NCI-H1417 (cell line): Measurements from ENCODE around the gene IL1RAPL2.
"Not testable (repeated sequence)": the region's sequence is repeated elsewhere in the genome, so short reads cannot be mapped to it uniquely, and the experiment has no call there.

Experiments used
- DNase-seq, 3 experiments: peaks; one replicate each; lab custom pipeline; 2025; lab: John Stamatoyannopoulos, UW

The IL1RAPL2 gene

DNA sequence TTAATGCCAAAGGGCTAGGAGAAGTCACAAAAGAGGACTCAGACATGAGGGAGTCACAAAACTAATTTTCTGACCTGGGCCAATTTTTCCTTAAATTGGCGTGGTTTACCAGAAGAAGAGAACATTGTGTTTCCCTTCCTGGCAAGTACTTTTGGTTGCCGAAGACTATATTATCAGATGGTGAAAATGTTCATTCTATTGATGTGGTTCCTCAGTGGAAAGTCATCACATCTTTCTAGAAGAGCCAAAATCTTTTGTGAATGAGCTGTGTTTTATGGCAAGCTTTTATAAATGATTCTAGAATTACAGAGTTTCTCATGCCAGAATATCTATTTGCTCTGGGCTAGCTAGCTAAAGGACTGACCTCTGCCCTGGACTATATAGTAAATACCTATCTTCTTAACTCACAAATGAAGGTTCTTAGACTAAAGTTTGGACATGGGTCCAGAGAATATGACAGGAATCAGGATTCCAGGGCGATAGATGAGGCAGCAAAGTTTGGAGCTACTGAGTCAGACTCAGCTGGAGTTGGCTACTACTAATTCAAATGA, 288.9 kb downstream of the IL1RAPL2 start:
- no peak for DNase-seq

DNA sequence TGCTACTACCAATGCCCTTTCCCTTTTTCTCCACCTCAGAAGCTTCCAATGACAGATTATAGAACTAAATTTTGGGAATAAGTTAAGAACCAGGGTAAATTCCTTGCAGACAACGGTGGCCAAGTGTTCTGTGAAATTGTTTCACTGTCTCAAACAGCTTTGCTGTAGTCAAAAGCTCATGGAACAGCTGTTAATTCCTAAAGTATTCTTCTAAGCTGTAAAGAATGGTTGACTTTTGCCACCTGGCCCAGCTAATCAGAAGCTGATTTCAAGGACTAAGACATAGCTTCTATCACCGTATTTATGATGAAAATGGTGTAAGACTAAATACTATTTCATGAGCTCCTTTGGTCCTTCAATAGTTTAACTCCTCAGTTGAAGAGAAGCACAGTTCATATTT, 297.5 kb downstream of the IL1RAPL2 start:
- no peak for DNase-seq

DNA sequence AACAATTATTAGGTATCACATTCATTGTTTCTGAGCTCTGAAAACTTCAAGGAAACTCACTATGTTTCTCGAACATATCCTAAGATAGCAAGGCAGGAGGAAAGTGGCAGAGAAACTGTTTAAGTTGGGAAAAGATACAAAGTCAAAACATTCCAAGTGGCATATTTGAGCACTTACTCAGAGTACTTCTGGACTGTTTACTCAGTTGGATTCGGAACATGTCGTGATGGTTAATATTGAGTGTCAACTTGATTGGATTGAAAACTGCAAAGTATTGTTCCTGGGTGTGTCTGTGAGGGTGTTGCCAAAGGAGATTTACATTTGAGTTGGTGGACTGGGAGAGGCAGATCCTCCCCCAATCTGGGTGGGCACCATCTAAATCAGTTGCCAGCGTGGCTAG, 298.3 kb downstream of the IL1RAPL2 start:
- no peak for DNase-seq

DNA sequence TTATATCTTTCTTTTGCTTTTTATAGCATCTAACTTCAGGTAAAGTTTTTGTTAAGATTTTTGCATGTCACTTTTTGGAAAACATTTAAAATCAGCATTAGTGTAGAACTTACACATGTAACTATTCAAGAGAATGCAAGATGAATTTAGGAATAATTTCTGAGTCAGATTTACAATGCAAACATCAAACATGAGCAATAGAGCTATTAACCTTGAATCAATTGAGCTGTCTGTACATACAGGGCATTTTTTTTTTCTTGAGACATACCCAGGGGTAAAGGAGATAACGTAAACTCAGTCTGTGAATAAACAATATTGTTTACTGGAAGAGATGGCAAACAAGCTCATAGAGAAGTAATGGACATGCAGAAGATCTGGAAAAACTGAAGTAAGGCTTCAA, 311.5 kb downstream of the IL1RAPL2 start:
- DNase-seq, result no peak

DNA sequence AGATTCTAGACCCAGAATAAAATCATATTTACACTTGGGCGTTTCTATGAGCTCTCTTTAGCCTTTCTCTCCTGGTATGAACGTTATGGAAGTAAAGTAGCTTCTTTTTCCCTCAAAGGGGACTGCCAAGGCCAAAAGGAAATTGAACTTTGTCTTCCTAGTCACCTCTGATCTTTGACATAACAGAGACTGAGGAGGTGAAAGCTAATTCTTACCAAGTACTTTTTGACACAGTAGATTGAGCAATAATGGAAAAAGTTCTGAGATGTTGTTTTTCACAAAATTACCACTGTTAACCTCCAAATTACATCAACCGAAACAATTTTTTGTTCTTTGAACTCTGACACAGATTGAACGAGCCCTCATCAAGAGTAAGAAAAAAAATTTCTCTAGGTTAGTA, 336.1 kb downstream of the IL1RAPL2 start:
- no peak for DNase-seq

DNA sequence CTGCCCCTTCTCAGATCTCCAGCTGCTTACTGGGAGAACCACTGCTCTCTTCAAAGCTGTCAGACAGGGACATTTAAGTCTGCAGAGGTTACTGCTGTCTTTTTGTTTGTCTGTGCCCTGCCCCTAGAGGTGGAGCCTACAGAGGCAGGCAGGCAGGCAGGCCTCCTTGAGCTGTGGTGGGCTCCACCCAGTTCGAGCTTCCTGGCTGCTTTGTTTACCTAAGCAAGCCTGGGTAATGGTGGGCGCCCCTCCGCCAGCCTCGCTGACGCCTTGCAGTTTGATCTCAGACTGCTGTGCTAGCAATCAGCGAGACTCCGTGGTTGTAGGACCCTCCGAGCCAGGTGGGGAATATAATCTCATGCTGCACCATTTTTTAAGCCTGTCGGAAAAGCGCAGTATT, 343.7 kb downstream of the IL1RAPL2 start:
- peak in 1 of 3 experiments; percentile 31 for DNase-seq

DNA sequence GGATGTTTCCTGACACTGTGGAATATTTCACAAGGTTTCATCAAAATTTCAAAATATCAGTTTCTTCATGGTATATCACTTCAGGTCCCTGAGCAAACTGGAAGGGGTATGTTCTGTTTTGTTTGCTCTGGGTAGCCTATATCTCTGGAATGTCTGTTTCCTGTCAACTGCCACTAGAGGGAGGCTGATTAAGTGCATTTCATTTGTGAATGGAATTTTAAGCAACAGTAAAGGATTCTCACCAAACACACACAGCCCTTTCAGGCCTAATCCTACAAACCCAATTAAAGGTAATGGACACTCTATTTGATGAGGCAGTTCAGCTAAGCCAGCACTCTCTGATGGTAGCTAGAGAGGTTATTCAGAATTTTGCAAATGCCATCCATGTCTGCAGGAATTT, 347.3 kb downstream of the IL1RAPL2 start:
- peak in 1 of 3 experiments; percentile 24 for DNase-seq

DNA sequence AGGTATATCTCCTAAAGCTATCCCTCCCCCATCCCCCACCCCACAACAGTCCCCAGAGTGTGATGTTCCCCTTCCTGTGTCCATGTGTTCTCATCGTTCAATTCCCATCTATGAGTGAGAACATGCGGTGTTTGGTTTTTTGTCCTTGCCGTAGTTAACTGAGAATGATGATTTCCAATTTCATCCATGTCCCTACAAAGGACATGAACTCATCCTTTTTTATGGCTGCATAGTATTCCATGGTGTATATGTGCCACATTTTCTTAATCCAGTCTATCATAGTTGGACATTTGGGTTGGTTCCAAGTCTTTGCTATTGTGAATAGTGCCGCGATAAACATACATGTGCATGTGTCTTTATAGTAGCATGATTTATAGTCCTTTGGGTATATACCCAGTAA, 348.7 kb downstream of the IL1RAPL2 start:
- DNase-seq, result not testable (repeated sequence)

DNA sequence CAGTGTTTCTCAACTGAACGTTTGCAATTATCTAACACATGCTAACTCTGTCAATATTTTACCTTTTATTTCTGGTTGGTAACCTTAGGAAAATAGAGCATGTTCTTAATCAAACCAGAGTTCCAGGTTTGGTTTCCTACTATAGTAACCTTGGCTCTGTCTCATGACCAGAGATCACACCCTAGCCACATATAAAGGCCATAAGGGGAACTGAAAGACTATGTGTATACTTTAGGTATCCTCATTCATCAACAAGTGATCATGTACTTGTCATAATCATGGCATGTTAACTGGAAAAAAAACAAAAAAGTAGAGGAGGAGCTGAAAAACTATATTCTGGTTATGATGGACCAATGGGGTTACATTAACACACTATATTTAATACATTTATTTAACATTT, 352.1 kb downstream of the IL1RAPL2 start:
- no peak for DNase-seq

DNA sequence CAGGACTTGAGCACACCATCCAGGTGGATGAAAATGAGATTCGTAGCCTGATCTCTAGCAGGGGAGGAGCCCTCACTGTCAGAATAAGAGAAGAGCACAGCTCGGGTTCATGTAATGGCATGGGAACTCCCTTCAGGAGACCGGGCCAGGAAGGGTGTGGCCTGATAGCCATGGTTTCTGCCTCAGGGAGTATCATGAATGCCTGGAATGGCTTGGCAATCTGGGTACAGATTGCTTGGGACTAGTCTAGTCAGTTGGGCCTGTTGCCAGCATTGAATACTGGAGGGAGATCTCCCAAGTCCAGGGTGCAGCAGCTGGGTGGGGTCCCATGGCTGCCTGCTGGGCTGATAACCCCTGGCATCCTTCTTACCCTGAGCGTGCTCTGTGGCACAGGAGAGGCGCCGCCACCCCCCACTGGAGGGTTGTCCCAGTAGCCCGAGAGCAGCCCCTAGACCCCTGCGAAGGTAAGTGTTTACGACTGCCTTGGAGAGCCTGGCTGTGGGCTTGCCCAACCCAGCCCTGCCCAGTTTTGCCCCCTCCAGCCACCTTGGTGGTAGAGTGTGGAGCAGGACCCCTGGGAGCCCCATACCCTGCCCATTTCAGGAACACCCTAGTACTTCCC, 355.7 kb downstream of the IL1RAPL2 start:
- DNase-seq, result no peak

DNA sequence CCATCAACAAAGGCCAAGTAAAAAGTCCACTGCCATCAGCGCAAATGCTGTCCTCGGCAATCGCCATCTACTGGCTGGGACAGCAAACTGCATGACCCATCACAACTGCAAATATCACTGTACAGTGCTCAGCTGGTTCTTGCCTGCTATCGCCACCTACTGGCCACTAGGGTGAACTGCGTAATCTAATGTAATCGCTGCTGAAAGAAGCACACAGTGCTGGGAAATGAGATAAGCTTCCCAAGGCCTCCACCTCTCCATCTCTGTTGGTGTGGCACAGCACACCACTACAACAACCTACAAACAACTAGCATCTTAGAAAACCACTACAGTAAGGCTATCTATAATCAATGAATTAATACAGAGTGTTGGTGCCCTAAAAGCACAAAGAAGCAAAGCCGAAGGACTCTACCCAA, 356.2 kb downstream of the IL1RAPL2 start:
- peak; percentile 58 to 81 (median 66) for DNase-seq

DNA sequence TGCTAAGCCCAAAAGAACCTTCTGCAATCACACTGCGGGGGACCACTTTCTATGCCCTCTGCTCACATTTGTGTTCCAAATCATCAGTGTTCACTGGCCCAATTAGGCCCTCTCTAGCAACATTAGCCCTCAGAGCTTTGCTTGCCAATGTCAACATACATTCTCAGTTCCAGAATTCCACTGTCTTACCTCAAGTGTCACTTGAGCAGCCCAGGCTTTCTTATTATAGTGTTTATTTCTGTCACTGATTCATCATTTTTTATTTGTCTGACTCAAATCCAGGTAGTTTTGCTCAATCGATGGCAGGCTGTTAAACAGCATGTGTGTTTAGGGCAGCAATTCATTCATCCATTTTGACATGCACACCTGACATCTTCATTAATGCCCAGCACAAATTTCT, 363.3 kb downstream of the IL1RAPL2 start:
- peak in 1 of 3 experiments; percentile 39 for DNase-seq

DNA sequence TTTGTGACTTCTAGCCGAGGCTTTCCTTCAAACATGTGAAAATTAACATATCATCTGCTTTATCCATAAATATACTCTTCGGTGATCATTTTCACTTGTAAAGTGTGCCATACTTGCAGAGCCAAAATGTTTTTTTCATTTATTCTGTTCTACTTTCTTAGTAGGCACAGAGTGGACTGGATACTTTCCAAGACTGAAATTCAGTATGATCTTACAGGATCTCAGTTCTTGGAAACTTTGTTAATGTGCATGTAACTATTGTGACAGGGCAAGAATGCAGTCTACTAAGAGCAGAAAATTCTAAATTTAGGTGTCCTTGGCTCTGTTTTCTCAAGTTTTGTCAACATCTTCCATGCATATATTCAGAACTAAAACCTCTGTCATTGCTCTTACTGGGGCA, 369.6 kb downstream of the IL1RAPL2 start:
- DNase-seq, result no peak

DNA sequence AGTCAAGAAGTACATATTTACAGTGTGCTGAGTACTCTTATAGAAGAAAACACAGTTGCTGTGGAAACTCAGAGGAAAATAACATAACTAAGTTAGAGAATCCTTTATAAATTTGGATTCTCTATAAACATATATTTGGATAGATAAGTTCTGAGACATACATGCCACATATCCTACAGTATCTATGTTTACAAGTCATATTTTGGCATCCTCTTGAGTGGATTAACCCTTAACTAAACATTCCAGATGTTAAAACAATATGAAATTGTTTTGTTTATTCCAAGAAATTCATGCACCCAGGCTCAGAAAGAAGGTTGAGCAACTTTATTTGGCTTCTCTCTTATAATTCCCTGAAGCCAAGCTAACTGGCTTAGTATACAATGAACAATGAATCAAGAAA, 387.3 kb downstream of the IL1RAPL2 start:
- DNase-seq, result no peak

DNA sequence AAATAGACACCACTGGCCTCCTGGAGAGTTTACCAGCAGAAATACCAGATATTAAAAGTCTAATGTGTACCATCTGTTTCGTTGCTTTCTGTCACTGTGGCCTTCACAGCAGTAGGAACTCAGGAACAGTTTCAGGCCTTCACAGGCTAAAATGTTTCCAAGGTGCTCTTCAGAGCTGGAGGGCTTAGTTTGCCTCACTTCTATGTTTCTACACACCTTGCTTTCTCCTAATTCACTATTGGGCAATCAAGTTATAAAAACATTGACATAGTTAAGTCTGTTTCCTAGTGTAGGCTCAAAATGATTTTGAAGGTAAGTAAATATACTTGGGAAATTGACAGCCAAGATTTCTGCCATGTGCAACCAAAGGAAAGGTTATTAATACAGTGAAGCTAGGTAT, 395.9 kb downstream of the IL1RAPL2 start:
- no peak for DNase-seq

DNA sequence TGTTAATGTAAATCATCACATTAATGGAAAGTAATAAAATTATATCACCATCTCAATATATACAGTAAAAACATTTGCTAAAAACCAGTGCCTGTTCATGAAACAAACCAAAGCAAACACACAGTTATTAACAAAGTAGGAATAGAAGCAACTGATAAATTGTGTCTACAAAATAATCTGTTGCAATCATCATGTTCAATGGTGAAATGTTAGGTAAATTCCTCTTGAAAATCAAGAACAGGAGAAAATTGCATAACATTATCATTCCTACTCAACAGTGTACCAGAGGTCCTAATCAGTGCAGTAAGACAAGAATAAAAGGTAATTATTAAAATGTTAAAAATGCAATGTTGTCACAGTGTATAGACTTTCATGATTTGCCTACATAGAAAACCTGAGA, 402.2 kb downstream of the IL1RAPL2 start:
- DNase-seq, result no peak

DNA sequence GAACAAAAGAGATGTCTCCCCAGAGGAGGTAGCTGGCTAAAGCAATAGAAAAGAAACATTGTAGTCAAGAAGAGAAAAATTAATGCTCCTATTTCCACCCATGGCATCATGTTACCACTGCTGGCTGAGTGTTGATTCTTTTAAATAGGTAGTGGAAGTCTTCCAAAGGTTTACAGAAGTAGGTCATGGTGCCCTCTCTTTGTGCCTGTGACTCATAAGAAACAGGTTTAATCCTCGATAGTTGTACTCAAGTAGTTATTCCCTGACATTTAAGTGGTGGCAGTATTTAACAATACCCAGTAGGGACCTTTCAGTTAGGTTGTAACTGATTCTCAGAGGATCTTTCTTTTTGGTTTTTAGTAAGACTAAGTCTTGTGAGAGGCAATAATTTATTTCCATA, 406.7 kb downstream of the IL1RAPL2 start:
- no peak for DNase-seq

DNA sequence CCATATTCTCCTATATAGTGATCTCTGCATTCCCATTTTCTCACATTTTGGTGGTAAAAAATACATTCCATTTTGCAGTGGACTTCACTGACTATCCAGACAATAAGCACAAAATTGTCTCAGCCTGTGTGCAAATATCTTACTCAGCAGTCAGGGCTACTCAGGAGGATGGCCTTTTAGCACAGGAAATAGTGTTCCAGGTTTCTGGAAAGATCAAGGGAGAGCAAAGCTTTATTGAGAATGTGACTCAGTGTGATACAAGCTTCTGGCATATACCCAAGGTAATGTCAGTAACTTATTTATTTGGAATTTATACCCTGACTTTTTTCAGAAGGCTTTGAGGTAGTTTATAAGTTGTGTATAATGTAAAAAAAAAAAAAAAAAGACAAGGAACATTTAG, 421.1 kb downstream of the IL1RAPL2 start:
- DNase-seq, result no peak

DNA sequence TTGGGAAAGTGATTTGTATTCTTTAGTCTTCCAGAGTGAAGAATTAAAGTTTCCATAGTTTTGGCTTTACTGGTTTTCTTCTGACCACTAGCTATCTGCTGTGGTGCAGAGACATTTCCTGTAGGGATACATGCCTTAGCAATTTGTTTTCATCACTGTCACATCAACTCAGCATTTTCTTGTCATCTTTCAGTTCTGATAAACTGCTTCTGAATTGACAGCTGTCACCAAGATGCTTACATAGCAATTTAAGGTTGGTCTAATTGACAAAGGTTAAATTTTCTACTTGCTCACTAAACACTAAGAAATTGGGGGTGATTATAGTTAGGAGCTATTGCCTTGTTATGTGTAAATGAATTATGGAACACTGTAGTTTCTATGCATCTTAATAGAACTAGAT, 422.0 kb downstream of the IL1RAPL2 start:
- no peak for DNase-seq

DNA sequence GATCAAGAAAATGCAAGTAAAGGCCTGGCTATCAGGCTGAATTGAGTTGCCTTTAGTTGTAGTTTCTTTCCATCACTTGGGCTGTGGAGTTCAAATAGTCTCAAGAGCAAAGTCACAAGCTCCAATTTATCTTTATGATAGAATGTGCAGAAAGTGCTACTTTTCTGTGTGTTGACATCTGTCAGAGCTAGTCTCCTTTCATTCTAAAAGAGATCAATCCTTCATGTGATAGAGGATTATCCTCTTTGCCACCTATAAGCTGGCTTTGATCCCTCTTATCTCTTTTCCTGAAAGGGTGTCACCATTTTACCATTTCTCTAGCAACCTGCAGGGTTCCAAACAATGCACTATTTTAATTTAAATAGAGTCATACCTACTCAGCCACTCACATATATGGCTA, 429.5 kb downstream of the IL1RAPL2 start:
- no peak for DNase-seq

DNA sequence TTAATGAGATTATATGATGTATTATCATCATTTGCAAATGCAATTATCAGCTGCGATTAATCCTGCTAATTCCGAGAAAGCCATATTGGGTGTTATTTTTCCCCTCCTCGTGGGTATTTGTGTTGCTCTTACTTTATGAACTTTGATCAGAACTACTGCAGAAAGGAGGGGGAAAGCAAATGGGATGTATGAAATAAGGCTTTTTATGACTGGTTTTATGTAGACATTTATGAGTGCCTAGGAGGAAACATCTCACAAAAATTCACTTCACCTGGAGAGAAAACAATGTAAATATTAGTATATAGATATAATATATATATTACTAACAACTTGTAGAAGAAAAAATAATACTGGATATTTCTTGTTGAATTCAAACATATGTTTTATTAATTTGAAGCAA, 440.1 kb downstream of the IL1RAPL2 start:
- DNase-seq, result no peak

DNA sequence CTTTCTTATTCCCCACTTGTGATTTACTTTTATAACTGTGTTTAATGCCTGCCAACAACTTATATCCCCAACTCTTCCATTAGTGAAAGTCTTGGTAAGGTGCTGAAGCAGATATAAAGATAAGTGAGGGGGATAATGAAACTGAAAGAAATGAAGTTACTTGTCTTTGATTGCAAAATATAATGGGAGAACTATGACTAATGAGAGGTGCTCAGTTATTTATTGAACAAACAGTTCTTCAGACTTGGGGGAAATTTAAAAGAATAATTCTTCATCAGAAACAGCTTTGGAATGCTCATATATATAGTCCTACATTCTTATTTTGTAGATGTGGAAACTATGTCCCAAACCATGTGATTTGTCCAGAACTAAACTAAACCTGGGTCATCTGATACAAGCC, 441.0 kb downstream of the IL1RAPL2 start:
- no peak for DNase-seq

DNA sequence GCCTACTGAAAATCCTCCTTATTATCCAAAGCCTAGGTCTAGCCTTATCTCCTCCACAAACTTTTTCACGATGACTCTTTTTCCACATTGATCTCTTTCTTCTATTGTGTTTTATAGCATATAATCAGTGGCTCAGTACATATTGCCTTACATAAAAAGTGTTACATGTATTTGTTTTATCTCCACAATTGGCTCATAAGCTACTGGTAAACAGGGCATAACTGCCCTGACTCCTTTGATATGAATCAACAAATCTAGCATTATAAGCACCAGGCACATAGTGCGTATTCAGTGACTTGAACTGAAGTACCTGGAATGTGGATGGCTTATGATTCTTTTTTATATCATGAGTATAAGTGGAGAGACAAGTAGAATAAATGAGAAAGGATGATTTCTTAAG, 447.7 kb downstream of the IL1RAPL2 start:
- DNase-seq, result no peak

DNA sequence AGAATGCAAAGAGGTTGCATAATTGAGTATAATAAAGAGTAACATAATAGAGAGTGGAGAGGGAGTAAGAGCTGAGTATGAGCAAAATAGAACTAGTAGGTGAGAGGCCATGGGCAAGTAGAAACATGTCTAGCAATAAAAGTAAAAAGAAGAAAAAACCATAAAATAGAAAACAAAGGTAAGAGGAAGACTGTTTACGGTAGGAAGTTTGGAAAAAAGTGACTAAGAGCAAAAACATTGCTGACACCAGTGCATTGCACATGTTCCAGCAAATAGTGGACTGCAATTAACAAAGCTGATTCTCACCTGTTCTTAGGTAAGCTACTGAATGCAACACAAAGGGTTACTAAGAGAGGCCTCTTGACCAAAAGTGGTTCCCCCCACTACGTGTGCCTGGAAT, 451.6 kb downstream of the IL1RAPL2 start:
- peak in 2 of 3 experiments; percentile 8 to 9 for DNase-seq
